SU-DHL-6 (cell line): ENCODE measurements around the gene OTOF.

Experiments
- EZH2phosphoT487 ChIP-seq: fragments of 200-600 bp; sonication (generic), shearing (Covaris generic); conservative IDR thresholded peaks from 2 replicates; pipeline ENCODE4 v1.6.1; 2018; ENCODE audit warnings: mild to moderate bottlenecking, antibody characterized with exemption, low read length, moderate library complexity, mixed read lengths
- TF ChIP-seq, protein P1 (sequence below): fragments of 200-600 bp; sonication (generic); IDR thresholded peaks from one replicate; pipeline ENCODE4 v1.5.1; 2017; ENCODE audit warnings: antibody characterized with exemption, mild to moderate bottlenecking, low read length, moderate library complexity; ENCODE audit not compliant: insufficient read depth, poor library complexity, severe bottlenecking

- TF ChIP-seq, protein P1, sequence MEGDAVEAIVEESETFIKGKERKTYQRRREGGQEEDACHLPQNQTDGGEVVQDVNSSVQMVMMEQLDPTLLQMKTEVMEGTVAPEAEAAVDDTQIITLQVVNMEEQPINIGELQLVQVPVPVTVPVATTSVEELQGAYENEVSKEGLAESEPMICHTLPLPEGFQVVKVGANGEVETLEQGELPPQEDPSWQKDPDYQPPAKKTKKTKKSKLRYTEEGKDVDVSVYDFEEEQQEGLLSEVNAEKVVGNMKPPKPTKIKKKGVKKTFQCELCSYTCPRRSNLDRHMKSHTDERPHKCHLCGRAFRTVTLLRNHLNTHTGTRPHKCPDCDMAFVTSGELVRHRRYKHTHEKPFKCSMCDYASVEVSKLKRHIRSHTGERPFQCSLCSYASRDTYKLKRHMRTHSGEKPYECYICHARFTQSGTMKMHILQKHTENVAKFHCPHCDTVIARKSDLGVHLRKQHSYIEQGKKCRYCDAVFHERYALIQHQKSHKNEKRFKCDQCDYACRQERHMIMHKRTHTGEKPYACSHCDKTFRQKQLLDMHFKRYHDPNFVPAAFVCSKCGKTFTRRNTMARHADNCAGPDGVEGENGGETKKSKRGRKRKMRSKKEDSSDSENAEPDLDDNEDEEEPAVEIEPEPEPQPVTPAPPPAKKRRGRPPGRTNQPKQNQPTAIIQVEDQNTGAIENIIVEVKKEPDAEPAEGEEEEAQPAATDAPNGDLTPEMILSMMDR: no peak
- no peak for TF ChIP-seq EZH2phosphoT487
Observed at GRCh38 chr2:26493566-26493965, 15.6 kb upstream of the OTOF start.
